ENCODE results near the gene HAL.

The HAL gene

GRCh38 chr12:95996034-95996658 is at the start of gene HAL:
TSS of gene HAL (minus strand) at chr12:95996344. CDS start at chr12:95995910, 434 bp downstream.
- H3K4me3 ChIP-seq (ENCODE audit: low read depth, low read length), result peak within 1 kb of the TSS; percentile 27
- peak; percentile 97 for DNase-seq (ENCODE audit: low read depth)
- TF ChIP-seq MYC (IDR thresholded peaks at IDR 0.05; ENCODE audit: low read depth, low read length), result peak; percentile 98
- TF ChIP-seq MAX (IDR thresholded peaks at IDR 0.05; ENCODE audit: low read depth, low read length), result peak; percentile 93
- TF ChIP-seq CTCF (IDR thresholded peaks at IDR 0.05; ENCODE audit: low read depth, low read length), result no peak
- TF ChIP-seq POLR2A (IDR thresholded peaks at IDR 0.05; ENCODE audit: extremely low read depth, insufficient read length), result peak; percentile 19

GRCh38 chr12:96045566-96045965 is 49.4 kb upstream of the HAL start:
- peak; percentile 30 for DNase-seq (ENCODE audit: low read depth)
- no peak for TF ChIP-seq CTCF (IDR thresholded peaks at IDR 0.05; ENCODE audit: low read depth, low read length)
- TF ChIP-seq POLR2A (IDR thresholded peaks at IDR 0.05; ENCODE audit: extremely low read depth, insufficient read length), result no peak
- TF ChIP-seq MAX (IDR thresholded peaks at IDR 0.05; ENCODE audit: low read depth, low read length), result no peak

GRCh38 chr12:96044943-96045290 is 48.8 kb upstream of the HAL start:
- DNase-seq (ENCODE audit: low read depth), result no peak
- TF ChIP-seq MYC (IDR thresholded peaks at IDR 0.05; ENCODE audit: low read depth, low read length) (no peak), MAX (IDR thresholded peaks at IDR 0.05; ENCODE audit: low read depth, low read length) (no peak), POLR2A (IDR thresholded peaks at IDR 0.05; ENCODE audit: extremely low read depth, insufficient read length) (no peak), CTCF (IDR thresholded peaks at IDR 0.05; ENCODE audit: low read depth, low read length) (no peak)
- no peak overlapping the region for H3K4me3 ChIP-seq (ENCODE audit: low read depth, low read length)

More at GRCh38 chr12:96045566-96045965, 49.4 kb upstream of the HAL start:
- no peak overlapping the region for H3K4me3 ChIP-seq (ENCODE audit: low read depth, low read length)

GRCh38 chr12:96044017-96044942 is 48.1 kb upstream of the HAL start:
- no peak overlapping the region for H3K4me3 ChIP-seq (ENCODE audit: low read depth, low read length)
- TF ChIP-seq CTCF (IDR thresholded peaks at IDR 0.05; ENCODE audit: low read depth, low read length) (no peak), MAX (IDR thresholded peaks at IDR 0.05; ENCODE audit: low read depth, low read length) (no peak), MYC (IDR thresholded peaks at IDR 0.05; ENCODE audit: low read depth, low read length) (no peak), POLR2A (IDR thresholded peaks at IDR 0.05; ENCODE audit: extremely low read depth, insufficient read length) (no peak)
- DNase-seq (ENCODE audit: low read depth), result peak; percentile 64

- TF ChIP-seq MYC (IDR thresholded peaks at IDR 0.05; ENCODE audit: low read depth, low read length) (no peak), CTCF (IDR thresholded peaks at IDR 0.05; ENCODE audit: low read depth, low read length) (no peak), MAX (IDR thresholded peaks at IDR 0.05; ENCODE audit: low read depth, low read length) (no peak)
- DNase-seq (ENCODE audit: low read depth), result no peak
- H3K4me3 ChIP-seq (ENCODE audit: low read depth, low read length), result no peak overlapping the region
Observed at GRCh38 chr12:96041181-96041580, 45.0 kb upstream of the HAL start.
